ENCODE results near the gene LENG9. TPM values are rescaled to one million over a fixed set of nuclear protein-coding genes. Genes with fewer than 3 reads are reported as not detected.

Gene LENG9
- total RNA-seq, 1 experiment from 2014 or later: 5.1 TPM

DNA sequence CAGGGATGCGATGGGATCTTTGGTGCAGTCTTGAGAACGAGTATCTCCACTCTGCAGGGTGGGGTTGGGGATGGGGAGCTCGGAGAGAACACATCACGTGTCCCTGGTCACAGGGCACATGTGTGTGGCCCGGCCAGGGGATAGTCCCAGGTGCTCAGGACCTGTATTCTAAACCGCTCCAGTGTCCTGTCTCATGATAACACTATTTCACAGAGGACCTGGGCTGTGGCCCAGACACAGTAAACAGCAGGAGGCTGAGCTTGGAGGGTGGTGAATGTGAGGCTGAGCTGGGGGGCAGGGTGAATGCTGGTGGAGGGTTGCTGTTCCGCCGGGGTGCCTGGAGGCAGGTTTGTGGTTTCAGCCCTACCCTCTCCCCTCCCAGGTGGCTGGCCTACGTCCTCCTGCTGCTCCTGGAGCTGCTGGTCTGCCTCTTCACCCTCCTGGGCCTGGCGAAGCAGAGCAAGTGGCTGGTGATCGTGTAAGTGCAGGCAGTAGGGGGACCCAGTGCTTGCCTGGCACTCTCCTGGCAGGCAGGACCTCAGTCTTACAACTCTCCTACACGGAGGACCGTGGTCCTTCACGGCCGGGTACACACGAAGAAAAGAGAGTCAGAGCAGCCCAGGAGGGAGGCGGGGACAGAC lies 37.2 kb downstream of the LENG9 start:
- ATAC-seq (peak; percentile 36), DNase-seq (ENCODE audit: low read depth, low spot score) (no peak)
- in situ Hi-C loops (cut with HindIII; ENCODE audit: low pct_unique_long_range_greater_than_20kb, low sequenced_read_pairs) (no loop called here), intact Hi-C loops (cut with micrococcal nuclease; ENCODE audit: unreplicated experiment) (no loop called here)
- Histone ChIP-seq H3K27me3 (ENCODE audit: control insufficient read depth, insufficient read depth, low read length) (no peaks in the 10 kb centered on the region), H3K36me3 (ENCODE audit: control insufficient read depth, insufficient read depth, low read length) (no peaks in the 10 kb centered on the region), H3K9me3 (ENCODE audit: control insufficient read depth, insufficient read depth, low read depth, low read length) (no peaks in the 10 kb centered on the region), H3K4me1 (ENCODE audit: control insufficient read depth, insufficient read depth, low read length) (peaks cover 23% of the 10 kb centered on the region), H3K27ac (ENCODE audit: low read length) (no peak overlapping the region), H3K4me3 (ENCODE audit: low read depth in 2 of 2, low read length in 2 of 2) (no peak overlapping the region)
- POLR2A ChIA-PET: no interaction called here
- TF ChIP-seq TCF7L2 (IDR thresholded peaks at IDR 0.05; ENCODE audit: low read depth, low read length) (no peak), SIN3A (IDR thresholded peaks at IDR 0.05; ENCODE audit: borderline replicate concordance, insufficient read depth, low read depth, low read length) (no peak), POLR2AphosphoS5 (IDR thresholded peaks at IDR 0.05; ENCODE audit: low read depth, low read length) (no peak)
- TF ChIP-seq, protein P1, sequence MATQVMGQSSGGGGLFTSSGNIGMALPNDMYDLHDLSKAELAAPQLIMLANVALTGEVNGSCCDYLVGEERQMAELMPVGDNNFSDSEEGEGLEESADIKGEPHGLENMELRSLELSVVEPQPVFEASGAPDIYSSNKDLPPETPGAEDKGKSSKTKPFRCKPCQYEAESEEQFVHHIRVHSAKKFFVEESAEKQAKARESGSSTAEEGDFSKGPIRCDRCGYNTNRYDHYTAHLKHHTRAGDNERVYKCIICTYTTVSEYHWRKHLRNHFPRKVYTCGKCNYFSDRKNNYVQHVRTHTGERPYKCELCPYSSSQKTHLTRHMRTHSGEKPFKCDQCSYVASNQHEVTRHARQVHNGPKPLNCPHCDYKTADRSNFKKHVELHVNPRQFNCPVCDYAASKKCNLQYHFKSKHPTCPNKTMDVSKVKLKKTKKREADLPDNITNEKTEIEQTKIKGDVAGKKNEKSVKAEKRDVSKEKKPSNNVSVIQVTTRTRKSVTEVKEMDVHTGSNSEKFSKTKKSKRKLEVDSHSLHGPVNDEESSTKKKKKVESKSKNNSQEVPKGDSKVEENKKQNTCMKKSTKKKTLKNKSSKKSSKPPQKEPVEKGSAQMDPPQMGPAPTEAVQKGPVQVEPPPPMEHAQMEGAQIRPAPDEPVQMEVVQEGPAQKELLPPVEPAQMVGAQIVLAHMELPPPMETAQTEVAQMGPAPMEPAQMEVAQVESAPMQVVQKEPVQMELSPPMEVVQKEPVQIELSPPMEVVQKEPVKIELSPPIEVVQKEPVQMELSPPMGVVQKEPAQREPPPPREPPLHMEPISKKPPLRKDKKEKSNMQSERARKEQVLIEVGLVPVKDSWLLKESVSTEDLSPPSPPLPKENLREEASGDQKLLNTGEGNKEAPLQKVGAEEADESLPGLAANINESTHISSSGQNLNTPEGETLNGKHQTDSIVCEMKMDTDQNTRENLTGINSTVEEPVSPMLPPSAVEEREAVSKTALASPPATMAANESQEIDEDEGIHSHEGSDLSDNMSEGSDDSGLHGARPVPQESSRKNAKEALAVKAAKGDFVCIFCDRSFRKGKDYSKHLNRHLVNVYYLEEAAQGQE (IDR thresholded peaks at IDR 0.05; ENCODE audit: insufficient read depth in 1 of 2, low read depth in 2 of 2, low read length in 1 of 2): no peak
- TF ChIP-seq, protein P2, sequence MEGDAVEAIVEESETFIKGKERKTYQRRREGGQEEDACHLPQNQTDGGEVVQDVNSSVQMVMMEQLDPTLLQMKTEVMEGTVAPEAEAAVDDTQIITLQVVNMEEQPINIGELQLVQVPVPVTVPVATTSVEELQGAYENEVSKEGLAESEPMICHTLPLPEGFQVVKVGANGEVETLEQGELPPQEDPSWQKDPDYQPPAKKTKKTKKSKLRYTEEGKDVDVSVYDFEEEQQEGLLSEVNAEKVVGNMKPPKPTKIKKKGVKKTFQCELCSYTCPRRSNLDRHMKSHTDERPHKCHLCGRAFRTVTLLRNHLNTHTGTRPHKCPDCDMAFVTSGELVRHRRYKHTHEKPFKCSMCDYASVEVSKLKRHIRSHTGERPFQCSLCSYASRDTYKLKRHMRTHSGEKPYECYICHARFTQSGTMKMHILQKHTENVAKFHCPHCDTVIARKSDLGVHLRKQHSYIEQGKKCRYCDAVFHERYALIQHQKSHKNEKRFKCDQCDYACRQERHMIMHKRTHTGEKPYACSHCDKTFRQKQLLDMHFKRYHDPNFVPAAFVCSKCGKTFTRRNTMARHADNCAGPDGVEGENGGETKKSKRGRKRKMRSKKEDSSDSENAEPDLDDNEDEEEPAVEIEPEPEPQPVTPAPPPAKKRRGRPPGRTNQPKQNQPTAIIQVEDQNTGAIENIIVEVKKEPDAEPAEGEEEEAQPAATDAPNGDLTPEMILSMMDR (IDR thresholded peaks at IDR 0.05): no peak
- no TSS peak for BruUV-seq (replicated peaks)
- CTCF ChIA-PET: no interaction called here

DNA sequence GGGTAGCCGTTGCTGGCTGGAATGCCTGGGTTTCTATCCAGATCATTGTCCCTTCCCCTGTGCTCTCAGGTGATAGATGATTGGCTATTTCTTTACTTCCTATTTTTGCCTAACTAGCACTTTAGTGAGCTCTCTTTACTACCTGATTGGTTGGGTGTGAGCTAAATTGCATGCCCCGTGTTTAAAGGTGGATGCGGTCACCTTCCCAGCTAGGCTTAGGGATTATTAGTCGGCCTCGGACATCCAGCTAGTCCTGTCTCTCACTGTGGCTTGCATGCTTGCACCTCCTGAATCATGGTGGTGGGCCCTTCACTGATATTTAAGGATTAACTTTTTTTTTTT lies 38.2 kb downstream of the LENG9 start:
- CTCF ChIA-PET: interaction anchor here (0.6 to 1.1 kb wide), 2 partner anchors 34 to 268 kb away, joined by 4 to 5 read pairs; no protein-coding TSS in a partner anchor
- H3K27ac ChIP-seq (ENCODE audit: low read length): no peak overlapping the region
- H3K27me3 ChIP-seq (ENCODE audit: control insufficient read depth, insufficient read depth, low read length): no peaks in the 10 kb centered on the region
- DNase-seq (ENCODE audit: low read depth, low spot score) (no peak), ATAC-seq (no peak)
- in situ Hi-C loops (cut with HindIII; ENCODE audit: low pct_unique_long_range_greater_than_20kb, low sequenced_read_pairs) (no loop called here), intact Hi-C loops (cut with micrococcal nuclease; ENCODE audit: unreplicated experiment) (no loop called here)
- peaks cover 20% of the 10 kb centered on the region for H3K4me1 ChIP-seq (ENCODE audit: control insufficient read depth, insufficient read depth, low read length)
- no peak overlapping the region for H3K4me3 ChIP-seq (ENCODE audit: low read depth in 2 of 2, low read length in 2 of 2)
- POLR2A ChIA-PET: no interaction called here
- no peaks in the 10 kb centered on the region for H3K36me3 ChIP-seq (ENCODE audit: control insufficient read depth, insufficient read depth, low read length)
- TF ChIP-seq POLR2AphosphoS5 (IDR thresholded peaks at IDR 0.05; ENCODE audit: low read depth, low read length): no peak
- TF ChIP-seq TCF7L2 (IDR thresholded peaks at IDR 0.05; ENCODE audit: low read depth, low read length): no peak
- TF ChIP-seq, protein P2 (IDR thresholded peaks at IDR 0.05): no peak
- TF ChIP-seq, protein P1 (IDR thresholded peaks at IDR 0.05; ENCODE audit: insufficient read depth in 1 of 2, low read depth in 2 of 2, low read length in 1 of 2): no peak
- TF ChIP-seq SIN3A (IDR thresholded peaks at IDR 0.05; ENCODE audit: borderline replicate concordance, insufficient read depth, low read depth, low read length): no peak
- no peaks in the 10 kb centered on the region for H3K9me3 ChIP-seq (ENCODE audit: control insufficient read depth, insufficient read depth, low read depth, low read length)
- BruUV-seq (replicated peaks): no TSS peak

Data from Panc1 (cell line).